Astrocyte (in vitro differentiated cells and primary cell): Measurements from ENCODE around the gene FRY. TPM values are rescaled to one million over a fixed set of nuclear protein-coding genes. Genes with fewer than 3 reads are reported as not detected.

Source experiments
- DNase-seq: peaks from one replicate; pipeline ENCODE4 v3.0.0-alpha.2; 2010; ENCODE audit warnings: low read depth
- FAIRE-seq: peaks from 2 replicates; lab custom pipeline; 2011; peaks lifted over from hg19 to GRCh38; lab: Jason Lieb, UNC
- H2AFZ ChIP-seq: 2 replicates; pipeline ENCODE4 v1.6.0; 2012; ENCODE audit warnings: low read depth, low read length, inconsistent platforms
- H3K27ac ChIP-seq: 2 replicates; pipeline ENCODE4 v1.5.1; 2011; ENCODE audit warnings: low read depth, low read length, inconsistent platforms
- H3K27me3 ChIP-seq: 2 replicates; pipeline ENCODE4 v1.6.0; 2011; ENCODE audit warnings: low read length, inconsistent platforms; ENCODE audit not compliant: insufficient read depth
- H3K36me3 ChIP-seq: 2 replicates; pipeline ENCODE4 v1.5.1; 2011; ENCODE audit warnings: low read length, inconsistent platforms; ENCODE audit not compliant: insufficient read depth
- H3K4me1 ChIP-seq: 2 replicates; pipeline ENCODE4 v1.5.1; 2011; ENCODE audit warnings: low read length, inconsistent platforms; ENCODE audit not compliant: insufficient read depth
- H3K4me2 ChIP-seq: 2 replicates; pipeline ENCODE4 v1.6.0; 2012; ENCODE audit warnings: low read length, inconsistent platforms
- H3K4me3 ChIP-seq: 2 replicates; pipeline ENCODE4 v1.5.1; 2011; ENCODE audit warnings: low read depth, mild to moderate bottlenecking, low read length, inconsistent platforms; ENCODE audit not compliant: insufficient read depth
- H3K79me2 ChIP-seq: 2 replicates; pipeline ENCODE4 v1.6.0; 2012; ENCODE audit warnings: mild to moderate bottlenecking, low read length, inconsistent platforms; ENCODE audit not compliant: insufficient read depth
- H3K9ac ChIP-seq: 2 replicates; pipeline ENCODE4 v1.6.0; 2012; ENCODE audit warnings: mild to moderate bottlenecking, low read length, inconsistent platforms
- H3K9me3 ChIP-seq: 2 replicates; pipeline ENCODE4 v1.5.1; 2012; ENCODE audit warnings: low read depth, mild to moderate bottlenecking, low read length, inconsistent platforms; ENCODE audit not compliant: insufficient read depth
- H4K20me1 ChIP-seq: 2 replicates; pipeline ENCODE4 v1.6.0; 2012; ENCODE audit warnings: low read length, inconsistent platforms; ENCODE audit not compliant: insufficient read depth
- H3K27ac Mint-ChIP-seq: one replicate; pipeline ENCODE4 v1.8.0; 2021; ENCODE audit warnings: mild to moderate bottlenecking, mixed read lengths; ENCODE audit not compliant: unreplicated experiment
- H3K27me3 Mint-ChIP-seq: one replicate; pipeline ENCODE4 v1.8.0; 2021; ENCODE audit warnings: low read depth, mixed read lengths; ENCODE audit not compliant: unreplicated experiment
- H3K36me3 Mint-ChIP-seq: one replicate; pipeline ENCODE4 v1.8.0; 2021; ENCODE audit warnings: low read depth, mixed read lengths; ENCODE audit not compliant: unreplicated experiment
- H3K4me1 Mint-ChIP-seq: one replicate; pipeline ENCODE4 v1.8.0; 2021; ENCODE audit warnings: low read depth, mixed read lengths; ENCODE audit not compliant: unreplicated experiment
- H3K4me3 Mint-ChIP-seq: one replicate; pipeline ENCODE4 v1.8.0; 2021; ENCODE audit warnings: mild to moderate bottlenecking, moderate library complexity, mixed read lengths; ENCODE audit not compliant: unreplicated experiment
- H3K9me3 Mint-ChIP-seq: one replicate; pipeline ENCODE4 v1.8.0; 2021; ENCODE audit warnings: mild to moderate bottlenecking, mixed read lengths; ENCODE audit not compliant: unreplicated experiment
- EZH2 ChIP-seq: IDR thresholded peaks from 2 replicates; pipeline ENCODE4 v1.6.1; 2012; ENCODE audit warnings: mild to moderate bottlenecking, low read length, inconsistent platforms; ENCODE audit not compliant: insufficient read depth
- total RNA-seq: library from RNA; stranded (reverse); gene quantifications from 2 replicates; pipeline ENCODE4 v1.2.1, GENCODE V29; 2021
- TF ChIP-seq, protein P1 (sequence below): IDR thresholded peaks from 2 replicates; pipeline ENCODE4 v1.5.1; 2011; ENCODE audit warnings: low read depth, mild to moderate bottlenecking, inconsistent platforms, low read length, moderate library complexity; ENCODE audit not compliant: insufficient read depth

FRY gene
- total RNA-seq, 1 donor from 2014 or later, result 4.6 TPM

DNA sequence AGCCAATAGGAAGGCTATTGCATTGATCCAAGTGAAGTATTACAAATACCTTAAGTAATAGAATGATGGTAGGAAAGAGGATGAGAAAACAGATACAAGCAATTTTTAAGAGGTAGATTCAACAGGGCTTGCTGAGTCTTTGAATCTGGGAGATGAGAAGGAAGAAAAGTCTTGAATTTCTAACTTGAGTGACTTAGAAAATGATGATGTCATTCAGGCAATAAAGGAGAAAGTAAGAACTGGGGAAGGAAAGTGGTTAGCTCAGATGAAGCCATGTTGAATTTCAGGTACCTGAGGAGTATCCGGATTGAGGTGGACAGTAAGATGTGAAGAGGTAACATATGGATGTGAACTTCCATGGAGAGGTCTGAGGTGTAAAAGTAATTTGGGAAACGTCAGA, 15.5 kb upstream of the FRY start:
- Histone ChIP-seq H3K27me3 (no peaks in the 10 kb centered on the region), H2AFZ (no peak overlapping the region), H3K4me2 (no peak overlapping the region), H3K79me2 (no peaks in the 10 kb centered on the region), H3K27ac (no peak overlapping the region), H3K9me3 (no peaks in the 10 kb centered on the region), H3K4me1 (no peaks in the 10 kb centered on the region), H3K9ac (no peak overlapping the region), H3K4me3 (no peak overlapping the region), H3K36me3 (no peaks in the 10 kb centered on the region), H4K20me1 (no peaks in the 10 kb centered on the region)
- FAIRE-seq (no peak), DNase-seq (no peak)
- H3K4me1 Mint-ChIP-seq, result no peaks in the 10 kb centered on the region
- H3K36me3 Mint-ChIP-seq, result no peaks in the 10 kb centered on the region
- H3K4me3 Mint-ChIP-seq, result no peak overlapping the region
- TF ChIP-seq EZH2, result no peak
- TF ChIP-seq, protein P1, sequence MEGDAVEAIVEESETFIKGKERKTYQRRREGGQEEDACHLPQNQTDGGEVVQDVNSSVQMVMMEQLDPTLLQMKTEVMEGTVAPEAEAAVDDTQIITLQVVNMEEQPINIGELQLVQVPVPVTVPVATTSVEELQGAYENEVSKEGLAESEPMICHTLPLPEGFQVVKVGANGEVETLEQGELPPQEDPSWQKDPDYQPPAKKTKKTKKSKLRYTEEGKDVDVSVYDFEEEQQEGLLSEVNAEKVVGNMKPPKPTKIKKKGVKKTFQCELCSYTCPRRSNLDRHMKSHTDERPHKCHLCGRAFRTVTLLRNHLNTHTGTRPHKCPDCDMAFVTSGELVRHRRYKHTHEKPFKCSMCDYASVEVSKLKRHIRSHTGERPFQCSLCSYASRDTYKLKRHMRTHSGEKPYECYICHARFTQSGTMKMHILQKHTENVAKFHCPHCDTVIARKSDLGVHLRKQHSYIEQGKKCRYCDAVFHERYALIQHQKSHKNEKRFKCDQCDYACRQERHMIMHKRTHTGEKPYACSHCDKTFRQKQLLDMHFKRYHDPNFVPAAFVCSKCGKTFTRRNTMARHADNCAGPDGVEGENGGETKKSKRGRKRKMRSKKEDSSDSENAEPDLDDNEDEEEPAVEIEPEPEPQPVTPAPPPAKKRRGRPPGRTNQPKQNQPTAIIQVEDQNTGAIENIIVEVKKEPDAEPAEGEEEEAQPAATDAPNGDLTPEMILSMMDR, result no peak
- H3K27me3 Mint-ChIP-seq, result peaks cover 2% of the 10 kb centered on the region
- H3K27ac Mint-ChIP-seq, result no peak overlapping the region
- no peaks in the 10 kb centered on the region for H3K9me3 Mint-ChIP-seq

DNA sequence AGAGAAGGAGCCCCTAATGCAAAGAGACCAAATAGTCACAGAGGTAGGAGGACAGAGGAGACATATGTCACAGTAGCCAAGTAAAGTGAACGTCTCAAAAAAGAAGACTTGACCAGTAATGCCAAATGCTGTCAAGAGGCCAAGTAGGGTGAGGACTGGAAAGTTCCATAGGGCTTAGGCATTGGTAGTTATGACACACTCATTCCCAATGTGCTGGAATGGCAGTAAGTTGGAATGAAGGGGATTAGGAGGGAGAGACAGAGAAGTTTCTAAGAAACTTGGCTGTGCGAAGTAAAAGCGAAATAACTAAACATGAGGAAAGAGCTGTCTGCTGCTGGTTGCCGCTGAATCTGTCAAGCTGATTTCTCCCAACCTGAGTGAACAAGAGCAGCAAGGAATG, 14.9 kb upstream of the FRY start:
- H3K36me3 ChIP-seq, result no peaks in the 10 kb centered on the region
- no peaks in the 10 kb centered on the region for H3K27me3 ChIP-seq
- H3K9me3 ChIP-seq, result no peaks in the 10 kb centered on the region
- no peak overlapping the region for H3K27ac ChIP-seq
- no peaks in the 10 kb centered on the region for H3K9me3 Mint-ChIP-seq
- no peak overlapping the region for H3K4me3 ChIP-seq
- no peak overlapping the region for H3K27ac Mint-ChIP-seq
- no peaks in the 10 kb centered on the region for H3K4me1 Mint-ChIP-seq
- TF ChIP-seq, protein P1, result no peak
- no peak for TF ChIP-seq EZH2
- peaks cover 2% of the 10 kb centered on the region for H3K27me3 Mint-ChIP-seq
- no peak overlapping the region for H2AFZ ChIP-seq
- no peaks in the 10 kb centered on the region for H3K4me1 ChIP-seq
- no peaks in the 10 kb centered on the region for H4K20me1 ChIP-seq
- DNase-seq (no peak), FAIRE-seq (no peak)
- H3K79me2 ChIP-seq, result no peaks in the 10 kb centered on the region
- H3K36me3 Mint-ChIP-seq, result no peaks in the 10 kb centered on the region
- no peak overlapping the region for H3K4me3 Mint-ChIP-seq
- no peak overlapping the region for H3K9ac ChIP-seq
- H3K4me2 ChIP-seq, result no peak overlapping the region

GRCh38 chr13:32017474-32017873, 14.1 kb upstream of the FRY start:
- no peak overlapping the region for H3K4me3 Mint-ChIP-seq

More at GRCh38 chr13:32017474-32017873, 14.1 kb upstream of the FRY start:
- Mint-ChIP-seq H3K4me1 (peaks cover 3% of the 10 kb centered on the region), H3K36me3 (no peaks in the 10 kb centered on the region), H3K27ac (no peak overlapping the region), H3K9me3 (no peaks in the 10 kb centered on the region), H3K27me3 (peaks cover 2% of the 10 kb centered on the region)
- Histone ChIP-seq H3K4me3 (no peak overlapping the region), H3K27me3 (no peaks in the 10 kb centered on the region), H3K9ac (no peak overlapping the region), H3K79me2 (no peaks in the 10 kb centered on the region), H3K36me3 (no peaks in the 10 kb centered on the region), H3K4me1 (no peaks in the 10 kb centered on the region), H2AFZ (no peak overlapping the region), H4K20me1 (no peaks in the 10 kb centered on the region), H3K9me3 (no peaks in the 10 kb centered on the region), H3K4me2 (no peak overlapping the region), H3K27ac (no peak overlapping the region)
- FAIRE-seq (no peak), DNase-seq (no peak)
- TF ChIP-seq, protein P1, result no peak
- no peak for TF ChIP-seq EZH2
